ENCODE results near the gene PIP4K2B. TPM values are rescaled to one million over a fixed set of nuclear protein-coding genes. Genes with fewer than 3 reads are reported as not detected.
A peak's percentile ranks its signal among the peaks of the same experiment; 100 is the strongest.

PIP4K2B gene
- total and polyA plus RNA-seq, 2 donors (not counting 1 experiment from before 2014, with no cell fraction given): 24.0 to 42.9 TPM

GRCh38 chr17:38730526-38731379 is 68.6 kb downstream of the PIP4K2B start:
- Mint-ChIP-seq H3K27ac (peak overlapping the region; percentile 89), H3K4me3 (peak overlapping the region; percentile 87), H3K9me3 (ENCODE audit: insufficient read depth) (no peaks in the 10 kb centered on the region), H3K27me3 (no peaks in the 10 kb centered on the region), H3K4me1 (peaks cover 60% of the 10 kb centered on the region)
- ATAC-seq (ENCODE audit: low read depth) (no peak), DNase-seq (no peak)
- peaks cover 32 to 65% of the 10 kb centered on the region in 2 donors for H3K4me1 ChIP-seq (ENCODE audit: control insufficient read depth in 2 of 2, insufficient read depth in 2 of 2, low read length in 2 of 2)
- TF ChIP-seq CTCF (IDR thresholded peaks at IDR 0.05): no peak
- no peak for TF ChIP-seq EZH2 (IDR thresholded peaks at IDR 0.05; ENCODE audit: borderline replicate concordance, insufficient read depth, low read depth, low read length, poor library complexity, severe bottlenecking)
- peaks cover 7% of the 10 kb centered on the region for H4K20me1 ChIP-seq (ENCODE audit: control insufficient read depth, insufficient read depth, low read length, poor library complexity, severe bottlenecking)
- H3K4me2 ChIP-seq (replicated peaks; ENCODE audit: low read depth, low read length, poor library complexity, severe bottlenecking): peak overlapping the region; percentile 93
- no peaks in the 10 kb centered on the region for H3K27me3 ChIP-seq (replicated peaks in 1 of 4; ENCODE audit: control extremely low read depth in 1 of 4, control insufficient read depth in 3 of 4, insufficient read depth in 4 of 4, low read length in 3 of 4)
- H3K79me2 ChIP-seq (ENCODE audit: control insufficient read depth, insufficient read depth, low read length): no peaks in the 10 kb centered on the region
- CTCF ChIA-PET: interaction anchor here (0.6 to 6.4 kb wide), 8 partner anchors 9 to 172 kb away, joined by 3 to 54 read pairs (median 6); partner anchors contain the start of genes EPOP and PSMB3
- peak overlapping the region; percentile 79 for H3K27ac ChIP-seq (ENCODE audit: low read length in 2 of 2)
- peaks cover 0 to 2% of the 10 kb centered on the region in 2 experiments for H3K36me3 ChIP-seq (replicated peaks in 1 of 2; ENCODE audit: control extremely low read depth in 1 of 2, control insufficient read depth in 1 of 2, extremely low read depth in 1 of 2, insufficient read depth in 2 of 2, low read length in 1 of 2)
- H3K9me3 ChIP-seq (ENCODE audit: control extremely low read depth in 1 of 3, control insufficient read depth in 2 of 3, insufficient read depth in 1 of 3, low read length in 2 of 3): peaks cover 0 to 13% (median 0%) of the 10 kb centered on the region in 3 donors
- intact Hi-C loops (cut with micrococcal nuclease): loop anchor here (1.0 kb wide), 4 partner anchors 22 to 53 kb away; partner anchors contain the start of genes MLLT6 and PSMB3
- POLR2A ChIA-PET: interaction anchor here (0.6 to 1.4 kb wide), 8 partner anchors 10 to 423 kb away, joined by 3 to 11 read pairs (median 3); partner anchors contain the start of gene MLLT6
- WGBS (ENCODE audit: insufficient coverage): 43% methylated on average over 22 of the region's 27 CpGs
- H3K4me3 ChIP-seq (ENCODE audit: control extremely low read depth in 1 of 5, extremely low read depth in 1 of 5, insufficient read depth in 1 of 5, low read depth in 2 of 5, low read length in 4 of 5): peak overlapping the region in 4 of 5 experiments; percentile 49 to 85 (median 64)
- H2AFZ ChIP-seq (ENCODE audit: insufficient read depth, low read depth, low read length, poor library complexity, severe bottlenecking): peak overlapping the region; percentile 83
- H3K9ac ChIP-seq (ENCODE audit: low read length): peak overlapping the region; percentile 77

Data from B cell (primary cell).